ENCODE data around the gene TMEM214. TPM values are rescaled to one million over a fixed set of nuclear protein-coding genes. Genes with fewer than 3 reads are reported as not detected.

The TMEM214 gene
- total RNA-seq, 1 donor from 2014 or later, result 93.5 TPM

GRCh38 chr2:27039426-27039825 is 6.7 kb downstream of the TMEM214 start:
- Mint-ChIP-seq H3K4me1 (ENCODE audit: low read depth, unreplicated experiment) (peaks cover 5% of the 10 kb centered on the region), H3K27me3 (ENCODE audit: low read depth, unreplicated experiment) (no peaks in the 10 kb centered on the region), H3K4me3 (ENCODE audit: unreplicated experiment) (no peak overlapping the region), H3K36me3 (ENCODE audit: low read depth, unreplicated experiment) (peaks cover 30% of the 10 kb centered on the region), H3K9me3 (ENCODE audit: unreplicated experiment) (no peaks in the 10 kb centered on the region), H3K27ac (ENCODE audit: unreplicated experiment) (no peak overlapping the region)
- no peak overlapping the region for H3K4me2 ChIP-seq (ENCODE audit: low read length)
- H2AFZ ChIP-seq (ENCODE audit: low read depth, low read length), result no peak overlapping the region
- no peak overlapping the region for H3K4me3 ChIP-seq (ENCODE audit: insufficient read depth, low read depth, low read length)
- peaks cover 52% of the 10 kb centered on the region for H3K36me3 ChIP-seq (ENCODE audit: insufficient read depth, low read length)
- no peak for DNase-seq (ENCODE audit: low read depth)
- H3K79me2 ChIP-seq (ENCODE audit: insufficient read depth, low read length), result peaks cover 21% of the 10 kb centered on the region
- peaks cover 7% of the 10 kb centered on the region for H3K4me1 ChIP-seq (ENCODE audit: insufficient read depth, low read length)
- no peaks in the 10 kb centered on the region for H3K27me3 ChIP-seq (ENCODE audit: insufficient read depth, low read length)
- peaks cover 88% of the 10 kb centered on the region for H4K20me1 ChIP-seq (ENCODE audit: insufficient read depth, low read length)
- no peak overlapping the region for H3K27ac ChIP-seq (ENCODE audit: low read depth, low read length)
- no peaks in the 10 kb centered on the region for H3K9me3 ChIP-seq (ENCODE audit: insufficient read depth, low read depth, low read length)
- H3K9ac ChIP-seq (ENCODE audit: low read length), result no peak overlapping the region
- FAIRE-seq, result no peak
- no peak for TF ChIP-seq EZH2 (IDR thresholded peaks at IDR 0.05; ENCODE audit: insufficient read depth, low read length)

GRCh38 chr2:27039871-27040270 is 7.1 kb downstream of the TMEM214 start:
- DNase-seq (ENCODE audit: low read depth) (no peak), FAIRE-seq (no peak)
- Histone ChIP-seq H4K20me1 (ENCODE audit: insufficient read depth, low read length) (peaks cover 85% of the 10 kb centered on the region), H3K4me2 (ENCODE audit: low read length) (no peak overlapping the region), H3K4me1 (ENCODE audit: insufficient read depth, low read length) (peaks cover 7% of the 10 kb centered on the region), H2AFZ (ENCODE audit: low read depth, low read length) (no peak overlapping the region), H3K4me3 (ENCODE audit: insufficient read depth, low read depth, low read length) (no peak overlapping the region), H3K79me2 (ENCODE audit: insufficient read depth, low read length) (peaks cover 17% of the 10 kb centered on the region), H3K9me3 (ENCODE audit: insufficient read depth, low read depth, low read length) (no peaks in the 10 kb centered on the region), H3K36me3 (ENCODE audit: insufficient read depth, low read length) (peaks cover 50% of the 10 kb centered on the region), H3K27me3 (ENCODE audit: insufficient read depth, low read length) (no peaks in the 10 kb centered on the region), H3K9ac (ENCODE audit: low read length) (no peak overlapping the region), H3K27ac (ENCODE audit: low read depth, low read length) (no peak overlapping the region)
- no peaks in the 10 kb centered on the region for H3K9me3 Mint-ChIP-seq (ENCODE audit: unreplicated experiment)
- TF ChIP-seq CTCF (IDR thresholded peaks at IDR 0.05; ENCODE audit: insufficient read depth, low read depth, low read length) (no peak), EZH2 (IDR thresholded peaks at IDR 0.05; ENCODE audit: insufficient read depth, low read length) (no peak)
- H3K27ac Mint-ChIP-seq (ENCODE audit: unreplicated experiment), result no peak overlapping the region
- H3K4me3 Mint-ChIP-seq (ENCODE audit: unreplicated experiment), result no peak overlapping the region
- H3K27me3 Mint-ChIP-seq (ENCODE audit: low read depth, unreplicated experiment), result no peaks in the 10 kb centered on the region
- peaks cover 5% of the 10 kb centered on the region for H3K4me1 Mint-ChIP-seq (ENCODE audit: low read depth, unreplicated experiment)
- H3K36me3 Mint-ChIP-seq (ENCODE audit: low read depth, unreplicated experiment), result peaks cover 33% of the 10 kb centered on the region

- FAIRE-seq, result no peak
- Mint-ChIP-seq H3K27me3 (ENCODE audit: low read depth, unreplicated experiment) (no peaks in the 10 kb centered on the region), H3K27ac (ENCODE audit: unreplicated experiment) (no peak overlapping the region), H3K4me1 (ENCODE audit: low read depth, unreplicated experiment) (peaks cover under 1% of the 10 kb centered on the region), H3K4me3 (ENCODE audit: unreplicated experiment) (no peak overlapping the region), H3K36me3 (ENCODE audit: low read depth, unreplicated experiment) (peaks cover 32% of the 10 kb centered on the region), H3K9me3 (ENCODE audit: unreplicated experiment) (no peaks in the 10 kb centered on the region)
- H3K4me1 ChIP-seq (ENCODE audit: insufficient read depth, low read length), result peaks cover 7% of the 10 kb centered on the region
- H2AFZ ChIP-seq (ENCODE audit: low read depth, low read length), result no peak overlapping the region
- H3K27ac ChIP-seq (ENCODE audit: low read depth, low read length), result no peak overlapping the region
- H3K79me2 ChIP-seq (ENCODE audit: insufficient read depth, low read length), result peaks cover 13% of the 10 kb centered on the region
- H3K4me2 ChIP-seq (ENCODE audit: low read length), result no peak overlapping the region
- H3K9ac ChIP-seq (ENCODE audit: low read length), result no peak overlapping the region
- H3K4me3 ChIP-seq (ENCODE audit: insufficient read depth, low read depth, low read length), result no peak overlapping the region
- no peak for TF ChIP-seq CTCF (IDR thresholded peaks at IDR 0.05; ENCODE audit: insufficient read depth, low read depth, low read length)
- no peak for TF ChIP-seq EZH2 (IDR thresholded peaks at IDR 0.05; ENCODE audit: insufficient read depth, low read length)
- no peaks in the 10 kb centered on the region for H3K9me3 ChIP-seq (ENCODE audit: insufficient read depth, low read depth, low read length)
- no peak for DNase-seq (ENCODE audit: low read depth)
- peaks cover 46% of the 10 kb centered on the region for H3K36me3 ChIP-seq (ENCODE audit: insufficient read depth, low read length)
- peaks cover 81% of the 10 kb centered on the region for H4K20me1 ChIP-seq (ENCODE audit: insufficient read depth, low read length)
- no peaks in the 10 kb centered on the region for H3K27me3 ChIP-seq (ENCODE audit: insufficient read depth, low read length)
Measured at GRCh38 chr2:27040282-27040681, 7.5 kb downstream of the TMEM214 start.
